ENCODE data around the gene ATG16L1.

- TF ChIP-seq CTCF (conservative IDR thresholded peaks at IDR 0.05; ENCODE audit: low read depth, low read length) (no peak), SMC3 (IDR thresholded peaks at IDR 0.05; ENCODE audit: low read depth, low read length) (no peak), CEBPB (IDR thresholded peaks at IDR 0.05; ENCODE audit: low read depth, low read length) (no peak), POLR2A (IDR thresholded peaks at IDR 0.05; ENCODE audit: low read depth, low read length) (no peak), BHLHE40 (IDR thresholded peaks at IDR 0.05; ENCODE audit: low read depth, low read length) (no peak), MAZ (IDR thresholded peaks at IDR 0.05; ENCODE audit: borderline replicate concordance, low read depth, low read length) (no peak), FOS (IDR thresholded peaks at IDR 0.05; ENCODE audit: low read depth, low read length) (no peak)
Measured at GRCh38 chr2:233209533-233210171, 41.8 kb upstream of the ATG16L1 start.

Measured in IMR-90 (cell line).